ENCODE data around the gene TMPRSS7.
"Not testable (repeated sequence)": the region's sequence is repeated elsewhere in the genome, so short reads cannot be mapped to it uniquely, and the experiment has no call there.

Gene TMPRSS7

GRCh38 chr3:112048911-112049310 is 14.4 kb downstream of the TMPRSS7 start:
- Histone ChIP-seq H3K27ac (no peak overlapping the region), H3K4me3 (no peak overlapping the region)

- H3K4me3 ChIP-seq = no peak overlapping the region
Observed at GRCh38 chr3:112053229-112053628, 18.7 kb downstream of the TMPRSS7 start.

GRCh38 chr3:112056451-112056929 is 22.0 kb downstream of the TMPRSS7 start:
- no peak overlapping the region for H3K27ac ChIP-seq
- H3K4me3 ChIP-seq = no peak overlapping the region

More at GRCh38 chr3:112053229-112053628, 18.7 kb downstream of the TMPRSS7 start:
- no peak overlapping the region for H3K27ac ChIP-seq

GRCh38 chr3:112059497-112059896 is 25.0 kb downstream of the TMPRSS7 start:
- Histone ChIP-seq H3K27ac (no peak overlapping the region), H3K4me3 (no peak overlapping the region)

- Histone ChIP-seq H3K4me3 (no peak overlapping the region), H3K27ac (no peak overlapping the region)
Observed at GRCh38 chr3:112061152-112061551, 26.6 kb downstream of the TMPRSS7 start.

GRCh38 chr3:112072387-112073060 is 38.0 kb downstream of the TMPRSS7 start:
- not testable (repeated sequence) for H3K4me3 ChIP-seq
- H3K27ac ChIP-seq = peak overlapping the region in 7 of 21 experiments; percentile 4 to 55 (median 29)

GRCh38 chr3:112074006-112074405 is 39.5 kb downstream of the TMPRSS7 start:
- Histone ChIP-seq H3K4me3 (no peak overlapping the region), H3K27ac (peak overlapping the region in 9 of 21 experiments; percentile 18 to 67 (median 48))

GRCh38 chr3:112074616-112075497 is 40.3 kb downstream of the TMPRSS7 start:
- peak overlapping the region in 13 of 21 experiments; percentile 2 to 67 (median 54) for H3K27ac ChIP-seq
- no peak overlapping the region for H3K4me3 ChIP-seq

- Histone ChIP-seq H3K27ac (no peak overlapping the region), H3K4me3 (no peak overlapping the region)
Observed at GRCh38 chr3:112078125-112079083, 43.9 kb downstream of the TMPRSS7 start.

GRCh38 chr3:112083239-112083638 is 48.7 kb downstream of the TMPRSS7 start:
- Histone ChIP-seq H3K27ac (peak overlapping the region in 1 of 21 experiments; percentile 51), H3K4me3 (no peak overlapping the region)

GRCh38 chr3:112084980-112085705 is 50.6 kb downstream of the TMPRSS7 start:
- H3K4me3 ChIP-seq = no peak overlapping the region
- H3K27ac ChIP-seq = peak overlapping the region in 4 of 21 experiments; percentile 22 to 84 (median 79)

- Histone ChIP-seq H3K4me3 (peak overlapping the region; percentile 33 to 65 (median 51)), H3K27ac (peak overlapping the region in 13 of 21 experiments; percentile 60 to 89 (median 80))
Observed at GRCh38 chr3:112085735-112086075, 51.2 kb downstream of the TMPRSS7 start.

- H3K27ac ChIP-seq = peak within 1 kb of the TSS in 19 of 21 experiments; percentile 24 to 89 (median 77)
- H3K4me3 ChIP-seq = peak within 1 kb of the TSS; percentile 33 to 65 (median 51)
Observed at GRCh38 chr3:112086076-112086854, 51.7 kb downstream of the TMPRSS7 start, which contains the start of gene C3orf52. TSS of gene C3orf52 (plus strand) at chr3:112086389. CDS start at chr3:112086408, 19 bp downstream.

- Histone ChIP-seq H3K4me3 (peak overlapping the region; percentile 33 to 65 (median 51)), H3K27ac (peak overlapping the region in 19 of 21 experiments; percentile 24 to 89 (median 77))
Observed at GRCh38 chr3:112086875-112087524, 52.5 kb downstream of the TMPRSS7 start.

GRCh38 chr3:112087746-112088145 is 53.2 kb downstream of the TMPRSS7 start:
- peak overlapping the region in 4 of 7 experiments; percentile 46 to 65 (median 58) for H3K4me3 ChIP-seq
- peak overlapping the region in 6 of 21 experiments; percentile 23 to 89 (median 84) for H3K27ac ChIP-seq

GRCh38 chr3:112088944-112089343 is 54.4 kb downstream of the TMPRSS7 start:
- H3K4me3 ChIP-seq = no peak overlapping the region
- H3K27ac ChIP-seq = no peak overlapping the region

All from skin epidermis (tissue), 12 donors.